HG02763 (cell line): Measurements from ENCODE around the gene CELF1.
"Not testable (repeated sequence)": the region's sequence is repeated elsewhere in the genome, so short reads cannot be mapped to it uniquely, and the experiment has no call there.

ENCODE experiments used
- ATAC-seq: cut with Tn5 transposase; IDR thresholded peaks from one replicate; pipeline ENCODE4 v1.9.1; 2021; ENCODE audit warnings: mild to moderate bottlenecking, moderate library complexity; ENCODE audit not compliant: unreplicated experiment

Gene CELF1

GRCh38 chr11:47577460-47578041 is 24.6 kb upstream of the CELF1 start:
- no peak for ATAC-seq

- no peak for ATAC-seq
Observed at GRCh38 chr11:47573321-47573720, 20.4 kb upstream of the CELF1 start.

DNA sequence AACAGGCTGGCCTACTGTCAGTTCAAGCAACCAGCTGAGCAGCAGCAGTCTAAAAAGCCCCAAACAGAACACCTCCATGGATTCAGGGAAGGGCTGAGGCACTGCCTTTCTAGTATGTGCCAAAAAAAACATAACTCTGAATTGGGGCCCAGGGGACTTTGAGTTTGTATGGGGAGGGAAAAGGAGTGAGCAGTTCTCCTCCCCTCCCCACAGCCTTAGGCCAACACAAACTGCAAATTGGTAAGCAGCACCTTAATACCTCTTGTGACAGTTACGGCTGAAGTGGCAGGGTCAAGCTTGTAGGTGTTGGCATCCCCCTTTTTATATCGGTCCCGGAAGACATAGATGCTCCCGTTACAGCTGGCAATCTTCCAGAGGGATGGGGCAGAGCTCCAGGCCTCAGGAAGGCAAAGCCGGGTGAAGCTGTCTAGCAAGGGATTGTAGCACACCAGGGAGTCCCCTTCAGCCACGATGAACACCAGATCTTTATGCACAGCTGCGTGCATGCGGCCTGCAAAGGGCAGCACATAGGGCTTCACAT is 19.9 kb upstream of the CELF1 start:
- ATAC-seq, result no peak

- ATAC-seq, result no peak
Observed at GRCh38 chr11:47571895-47572294, 19.0 kb upstream of the CELF1 start.

DNA sequence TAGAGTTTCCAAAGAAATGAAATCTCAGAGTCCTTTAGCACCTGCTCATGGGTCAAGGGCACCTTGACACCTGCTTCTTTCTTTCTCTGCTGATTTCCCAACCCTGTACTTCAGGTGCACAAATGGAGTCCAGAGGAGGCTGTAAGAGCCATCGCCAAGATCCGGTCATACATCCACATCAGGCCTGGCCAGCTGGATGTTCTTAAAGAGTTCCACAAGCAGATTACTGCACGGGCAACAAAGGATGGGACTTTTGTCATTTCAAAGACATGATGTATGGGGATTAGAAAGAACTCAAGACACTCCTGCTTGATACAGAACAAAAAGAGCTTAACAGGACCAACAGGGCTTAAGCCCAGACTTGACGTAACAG is 18.4 kb upstream of the CELF1 start:
- no peak for ATAC-seq

DNA sequence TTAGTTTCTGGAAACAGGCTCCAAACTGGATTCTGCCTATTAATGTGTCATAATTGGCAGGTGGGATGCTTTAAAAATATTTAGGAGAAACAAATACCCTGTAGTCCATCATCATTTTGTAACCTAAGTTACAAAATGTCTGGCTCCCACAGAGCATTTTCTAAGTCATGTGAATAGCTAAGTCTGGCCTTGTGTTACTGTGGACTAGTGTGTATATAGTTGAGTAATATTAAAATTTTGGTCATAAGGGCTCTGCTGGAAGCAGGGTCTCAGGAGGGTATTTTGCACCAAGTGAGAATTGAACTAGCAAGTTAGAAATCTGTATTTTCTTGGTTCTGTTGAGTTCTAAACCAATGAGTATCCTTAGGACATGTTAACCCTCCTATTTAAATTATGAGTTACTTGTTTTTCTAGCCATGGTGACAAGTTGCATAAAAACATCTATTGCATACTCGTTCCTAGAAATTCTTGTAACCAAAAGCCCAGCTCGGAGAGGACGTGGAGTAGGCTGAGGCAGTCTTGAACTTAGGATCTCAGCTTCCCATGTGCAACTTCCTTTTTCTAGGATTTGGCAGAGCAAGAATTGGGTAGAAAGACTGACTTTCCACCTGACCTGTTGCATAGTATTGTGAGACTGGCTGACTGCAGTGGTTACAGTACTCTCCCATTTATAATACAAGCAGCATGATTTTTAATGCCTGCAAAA is 17.9 kb upstream of the CELF1 start:
- ATAC-seq, result no peak

- no peak for ATAC-seq
Observed at GRCh38 chr11:47569646-47570045, 16.7 kb upstream of the CELF1 start.

DNA sequence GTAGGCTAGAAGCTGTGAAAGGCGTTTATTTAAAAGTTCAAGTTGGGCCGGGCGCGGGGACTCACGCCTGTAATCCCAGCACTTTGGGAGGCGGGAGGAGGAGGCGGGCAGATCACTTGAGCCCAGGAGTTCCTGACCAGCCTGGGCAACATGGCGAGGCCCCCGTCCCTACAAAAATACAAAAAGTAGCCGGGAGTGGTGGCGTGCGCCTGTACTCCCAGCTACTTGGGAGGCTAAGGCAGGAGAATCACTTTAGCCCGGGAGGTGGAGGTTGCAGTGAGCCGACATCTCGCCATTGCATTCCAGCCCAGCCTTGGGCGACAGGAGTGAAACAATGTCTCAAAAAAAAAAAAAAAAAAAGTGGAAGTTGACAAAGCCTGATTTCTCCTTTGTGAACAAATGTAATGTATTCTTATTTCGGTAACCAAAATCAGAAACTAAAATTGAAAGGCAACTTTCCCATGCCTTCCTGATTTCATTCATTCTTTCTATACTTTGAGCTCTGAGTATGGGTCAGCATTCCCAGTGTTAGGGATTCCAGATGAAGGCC is 13.3 kb upstream of the CELF1 start:
- ATAC-seq, result no peak

DNA sequence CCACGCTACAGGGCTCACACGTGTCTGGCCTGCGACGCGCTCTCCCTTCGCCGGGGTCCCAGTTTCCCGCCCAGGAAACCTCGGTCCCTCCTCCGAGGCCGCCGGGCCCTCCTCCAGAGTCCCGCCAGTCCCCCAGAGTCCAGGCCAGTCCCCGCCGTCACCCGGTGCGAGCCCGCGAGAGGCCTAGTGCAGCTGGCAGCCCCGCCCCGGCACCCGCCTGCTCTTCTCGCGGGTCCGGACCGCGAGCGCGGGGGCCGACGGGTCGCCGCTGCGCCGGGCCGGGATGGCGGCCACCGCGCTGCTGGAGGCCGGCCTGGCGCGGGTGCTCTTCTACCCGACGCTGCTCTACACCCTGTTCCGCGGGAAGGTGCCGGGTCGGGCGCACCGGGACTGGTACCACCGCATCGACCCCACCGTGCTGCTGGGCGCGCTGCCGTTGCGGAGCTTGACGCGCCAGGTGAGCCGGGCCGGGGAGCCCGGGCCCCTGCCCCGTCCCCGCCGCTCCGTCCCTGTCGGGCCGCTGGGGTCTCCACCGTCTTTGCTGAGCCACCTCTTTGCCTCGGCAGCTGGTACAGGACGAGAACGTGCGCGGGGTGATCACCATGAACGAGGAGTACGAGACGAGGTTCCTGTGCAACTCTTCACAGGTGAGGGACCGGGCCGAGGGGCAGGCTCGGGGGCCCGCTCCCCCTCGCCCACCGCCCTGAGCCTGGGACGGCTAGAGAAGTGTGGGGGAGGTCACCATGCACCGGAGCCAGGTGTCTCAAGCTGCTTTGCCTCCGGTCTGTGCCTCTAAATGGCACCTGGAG is 12.6 kb upstream of the CELF1 start, which contains the start of gene PTPMT1:
TSS of gene PTPMT1 (plus strand) at position 260 of the 809 bp plus-strand sequence. CDS start at position 284, 24 bp downstream.
- ATAC-seq, result peak; percentile 79

GRCh38 chr11:47564933-47565339 is 12.0 kb upstream of the CELF1 start:
- no peak for ATAC-seq

GRCh38 chr11:47564366-47564765 is 11.4 kb upstream of the CELF1 start:
- ATAC-seq, result not testable (repeated sequence)

- not testable (repeated sequence) for ATAC-seq
Observed at GRCh38 chr11:47562393-47562792, 9.5 kb upstream of the CELF1 start.

DNA sequence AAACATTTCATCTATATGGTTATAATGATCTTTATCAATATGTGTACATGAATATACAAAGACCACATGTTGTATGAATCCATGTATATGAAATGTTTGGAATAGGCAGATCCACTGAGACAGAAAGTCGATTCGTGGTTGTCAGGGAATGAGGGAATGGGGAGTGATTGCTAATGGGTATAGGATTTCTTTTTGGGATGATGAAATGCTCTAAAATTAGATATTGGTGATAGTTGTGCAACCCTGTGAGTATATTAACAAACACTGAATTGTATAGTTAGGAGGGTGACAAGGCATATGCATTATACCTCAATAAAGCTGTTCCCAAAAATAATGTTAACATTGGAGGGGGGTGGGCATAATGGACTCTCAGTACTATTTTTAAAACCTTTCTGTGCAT is 7.5 kb upstream of the CELF1 start:
- ATAC-seq, result no peak

DNA sequence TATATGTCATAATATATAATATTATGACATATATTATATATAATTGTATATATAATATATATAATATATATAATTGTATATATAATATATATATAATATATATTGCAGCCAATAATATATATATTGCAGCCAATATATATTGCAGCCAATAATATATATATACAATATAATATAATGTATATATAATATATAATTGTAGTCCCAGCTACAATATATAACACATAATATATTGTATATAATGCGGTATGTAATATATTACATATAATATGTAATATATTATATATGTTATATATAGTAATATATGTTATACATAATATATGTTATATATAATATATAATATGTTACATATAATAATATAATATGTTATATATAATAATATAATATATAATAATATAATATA is 5.8 kb upstream of the CELF1 start:
- ATAC-seq, result no peak

GRCh38 chr11:47557004-47557403 is 4.1 kb upstream of the CELF1 start:
- ATAC-seq, result not testable (repeated sequence)

DNA sequence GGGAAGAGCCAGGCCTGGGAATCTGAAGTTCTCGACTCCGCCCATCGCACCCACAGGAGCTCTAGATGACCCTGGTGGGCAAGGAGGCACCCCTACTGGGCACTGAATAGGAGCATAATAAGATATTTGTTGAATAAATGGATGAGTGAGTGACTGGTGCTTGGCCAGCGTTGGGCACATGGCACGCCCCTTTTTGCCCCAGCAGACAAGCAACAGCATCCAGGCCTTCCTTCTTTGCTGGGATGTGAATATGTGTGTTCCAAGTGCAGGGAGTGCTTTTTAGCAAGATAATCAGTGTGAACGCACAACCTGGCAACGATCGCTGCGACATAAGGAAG is 443 bp upstream of the CELF1 start:
- peak; percentile 16 for ATAC-seq

DNA sequence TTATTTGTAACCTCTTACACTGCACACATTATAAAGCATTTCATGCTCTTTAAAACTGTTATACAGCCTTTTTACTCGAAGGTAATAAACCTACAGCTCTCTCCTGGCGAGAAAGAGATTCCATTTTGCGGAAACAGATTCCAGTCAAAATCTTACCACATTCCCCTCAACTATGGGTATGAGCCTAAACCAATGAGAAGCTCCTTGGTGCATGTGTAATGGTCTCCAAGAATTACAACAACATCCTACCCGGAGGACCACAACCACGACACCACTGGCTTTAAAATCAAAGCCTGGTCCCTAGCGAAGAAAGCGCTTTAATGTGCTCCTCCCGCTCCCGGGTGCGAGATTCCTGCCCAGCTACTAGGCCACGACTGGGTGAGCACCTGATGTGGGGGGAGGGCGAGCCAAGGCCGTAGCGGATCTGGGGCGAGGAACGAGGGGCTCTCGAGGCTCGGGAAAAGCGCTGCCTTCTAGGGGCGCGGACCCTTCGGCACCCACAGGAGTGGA is 821 bp downstream of the CELF1 start:
- peak; percentile 3 for ATAC-seq

DNA sequence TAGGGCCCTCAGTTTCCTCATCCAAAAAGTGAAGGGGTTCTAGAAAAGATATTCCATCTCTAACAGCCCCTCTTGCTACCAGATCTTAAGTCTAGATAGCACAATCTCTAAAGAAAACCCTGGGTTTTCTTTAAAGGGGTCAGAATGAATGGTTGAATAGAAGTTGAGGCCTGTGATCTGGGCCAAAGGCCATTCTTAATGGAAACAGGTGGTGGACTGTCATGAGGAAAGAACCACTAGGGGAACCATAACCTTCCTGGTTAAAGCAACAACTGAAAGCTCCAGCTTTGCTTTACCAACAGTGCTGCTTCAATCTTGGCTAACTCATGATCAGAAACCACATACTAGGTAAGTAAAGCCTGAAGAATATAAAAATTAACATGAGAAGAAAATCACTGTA is 1.8 kb downstream of the CELF1 start:
- no peak for ATAC-seq

DNA sequence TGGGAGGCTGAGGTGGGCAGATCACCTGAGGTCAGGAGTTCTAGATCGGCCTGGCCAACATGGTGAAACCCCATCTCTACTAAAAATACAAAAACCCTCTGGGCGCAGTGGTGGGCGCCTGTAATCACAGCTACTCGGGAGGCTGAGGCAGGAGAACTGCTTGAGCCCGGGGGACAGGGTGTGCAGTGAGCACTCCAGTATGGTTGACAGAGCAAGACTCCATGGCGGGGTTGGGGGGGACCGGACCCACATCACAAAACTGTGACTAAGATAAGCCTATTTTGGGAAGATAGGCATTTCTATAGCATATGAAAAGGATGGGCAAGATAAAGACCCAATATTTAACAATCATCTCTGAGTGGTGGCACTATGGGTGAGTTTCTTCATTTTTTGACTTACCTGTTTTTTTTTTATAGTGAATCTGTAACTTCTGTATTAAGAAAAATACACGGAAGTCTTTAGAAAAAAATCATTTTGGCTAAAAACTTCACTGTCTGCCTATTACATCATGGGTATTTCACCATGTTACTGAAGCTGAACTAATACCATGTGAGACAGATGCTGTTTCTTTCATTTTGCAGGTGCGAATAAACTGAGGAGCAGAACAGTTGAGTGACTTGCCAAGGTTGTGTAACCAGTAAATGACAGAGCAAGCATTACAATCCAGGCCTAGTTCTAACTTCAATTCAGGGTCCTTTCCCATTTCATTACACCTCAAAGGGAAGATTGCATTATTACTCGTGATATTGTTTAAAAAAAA is 2.5 kb downstream of the CELF1 start:
- ATAC-seq, result no peak

DNA sequence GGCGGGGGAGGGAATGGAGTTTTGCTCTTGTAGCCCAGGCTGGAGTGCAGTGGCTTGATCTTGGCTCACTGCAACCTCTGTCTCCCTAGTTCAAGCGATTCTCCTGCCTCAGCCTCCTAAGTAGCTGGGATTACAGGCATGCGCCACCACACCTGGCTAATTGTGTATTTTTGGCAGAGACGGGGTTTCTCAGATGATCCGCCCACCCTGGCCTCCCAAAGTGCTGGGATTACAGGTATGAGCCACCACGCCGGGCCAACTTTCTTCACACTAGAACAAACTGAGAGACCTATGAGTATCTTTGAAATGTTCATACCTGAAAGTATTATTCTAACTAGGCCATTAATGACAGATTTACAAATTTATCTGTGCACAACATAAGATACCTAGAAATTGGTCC is 6.7 kb downstream of the CELF1 start:
- not testable (repeated sequence) for ATAC-seq

- ATAC-seq, result no peak
Observed at GRCh38 chr11:47545298-47545697, 7.6 kb downstream of the CELF1 start.
